ENCODE data around the gene ANO2.
A peak's percentile ranks its signal among the peaks of the same experiment; 100 is the strongest.

The ANO2 gene
- 0 reads per million in 3 experiments for total RNA-seq

GRCh38 chr12:5945071-5946008 lies at the start of gene ANO2:
Gene ANO2 (minus strand): TSS chr12:5945259. CDS start chr12:5945217, 42 bp downstream.
- no peak for DNase-seq

- DNase-seq = no peak
These were observed 44.6 kb upstream of the ANO2 start for GRCh38 chr12:5989621-5990020.

- peak; percentile 43 for DNase-seq
These were observed 43.6 kb upstream of the ANO2 start for GRCh38 chr12:5988659-5989116.

GRCh38 chr12:5988088-5988487 lies 43.0 kb upstream of the ANO2 start:
- no peak for DNase-seq

GRCh38 chr12:5987573-5987972 lies 42.5 kb upstream of the ANO2 start:
- no peak for DNase-seq

- DNase-seq = no peak
These were observed 40.4 kb upstream of the ANO2 start for GRCh38 chr12:5985471-5985870.

GRCh38 chr12:5984873-5985272 lies 39.8 kb upstream of the ANO2 start:
- no peak for DNase-seq

GRCh38 chr12:5982106-5982505 lies 37.0 kb upstream of the ANO2 start:
- DNase-seq = no peak

GRCh38 chr12:5977556-5977955 lies 32.5 kb upstream of the ANO2 start:
- no peak for DNase-seq

- DNase-seq = no peak
These were observed 31.7 kb upstream of the ANO2 start for GRCh38 chr12:5976711-5977110.

GRCh38 chr12:5976196-5976595 lies 31.1 kb upstream of the ANO2 start:
- no peak for DNase-seq

GRCh38 chr12:5973461-5974115 lies 28.5 kb upstream of the ANO2 start:
- no peak for DNase-seq

GRCh38 chr12:5972387-5972786 lies 27.3 kb upstream of the ANO2 start:
- DNase-seq = no peak

- DNase-seq = no peak
These were observed 26.3 kb upstream of the ANO2 start for GRCh38 chr12:5971194-5971850.

GRCh38 chr12:5969974-5970690 lies 25.1 kb upstream of the ANO2 start:
- DNase-seq = no peak

GRCh38 chr12:5969156-5969973 lies 24.3 kb upstream of the ANO2 start:
- DNase-seq = no peak

- no peak for DNase-seq
These were observed 22.8 kb upstream of the ANO2 start for GRCh38 chr12:5967645-5968415.

GRCh38 chr12:5966486-5967095 lies 21.5 kb upstream of the ANO2 start:
- DNase-seq = no peak

GRCh38 chr12:5965950-5966383 lies 20.9 kb upstream of the ANO2 start:
- DNase-seq = peak; percentile 11
